H9 (cell line): ENCODE measurements around the gene SRD5A3. TPM values are rescaled to one million over a fixed set of nuclear protein-coding genes. Genes with fewer than 3 reads are reported as not detected.

ENCODE experiments used
- DNase-seq: peaks from one replicate; pipeline ENCODE4 v3.0.0-alpha.2; 2017
- H2AFZ ChIP-seq: one replicate; pipeline ENCODE4 v1.6.1; 2013; ENCODE audit warnings: mild to moderate bottlenecking, low read length, control low read depth, moderate library complexity
- H2AK5ac ChIP-seq: 2 replicates; pipeline ENCODE4 v1.6.1; 2013; ENCODE audit warnings: low read length, control low read depth, mixed read lengths; ENCODE audit not compliant: insufficient read length
- H2BK120ac ChIP-seq: one replicate; pipeline ENCODE4 v1.6.1; 2013; ENCODE audit warnings: low read depth, mild to moderate bottlenecking, low read length, control low read depth, inconsistent platforms; ENCODE audit not compliant: poor library complexity, severe bottlenecking
- H2BK12ac ChIP-seq: 2 replicates; pipeline ENCODE4 v1.6.1; 2013; ENCODE audit warnings: low read length, control low read depth, mixed read lengths, low read depth; ENCODE audit not compliant: insufficient read length
- H2BK15ac ChIP-seq: 2 replicates; pipeline ENCODE4 v1.6.1; 2013; ENCODE audit warnings: low read depth, low read length, control low read depth
- H2BK20ac ChIP-seq: one replicate; pipeline ENCODE4 v1.6.1; 2013; ENCODE audit warnings: low read depth, mild to moderate bottlenecking, low read length, control low read depth, inconsistent platforms; ENCODE audit not compliant: poor library complexity, severe bottlenecking
- H2BK5ac ChIP-seq: 2 replicates; pipeline ENCODE4 v1.6.1; 2013; ENCODE audit warnings: low read length, control low read depth, mixed read lengths; ENCODE audit not compliant: insufficient read length
- H3K14ac ChIP-seq: 2 replicates; pipeline ENCODE4 v1.6.1; 2013; ENCODE audit warnings: low read length, control low read depth; ENCODE audit not compliant: insufficient read depth
- H3K18ac ChIP-seq: 2 replicates; pipeline ENCODE4 v1.6.1; 2013; ENCODE audit warnings: low read depth, mild to moderate bottlenecking, mixed read lengths, low read length, control low read depth; ENCODE audit not compliant: insufficient read length
- H3K23ac ChIP-seq: 2 replicates; pipeline ENCODE4 v1.6.1; 2013; ENCODE audit warnings: low read length, control low read depth, mixed read lengths, low read depth; ENCODE audit not compliant: insufficient read length
- H3K23me2 ChIP-seq: 2 replicates; pipeline ENCODE4 v1.6.1; 2013; ENCODE audit warnings: low read depth, mild to moderate bottlenecking, mixed read lengths, low read length, control low read depth; ENCODE audit not compliant: insufficient read length, poor library complexity, severe bottlenecking
- H3K27ac ChIP-seq: 2 replicates; pipeline ENCODE4 v1.5.1; 2013; ENCODE audit warnings: low read length, control low read depth, mixed read lengths, low read depth; ENCODE audit not compliant: insufficient read length
- H3K27me3 ChIP-seq: 2 replicates; pipeline ENCODE4 v1.6.1; 2013; ENCODE audit warnings: low read length, control low read depth, inconsistent platforms; ENCODE audit not compliant: insufficient read depth
- H3K4ac ChIP-seq: 2 replicates; pipeline ENCODE4 v1.6.1; 2013; ENCODE audit warnings: low read depth, mild to moderate bottlenecking, control low read depth, inconsistent platforms, low read length, moderate library complexity
- H3K4me1 ChIP-seq: 2 replicates; pipeline ENCODE4 v1.6.1; 2013; ENCODE audit warnings: low read length, control low read depth, inconsistent platforms; ENCODE audit not compliant: insufficient read depth
- H3K4me2 ChIP-seq: 2 replicates; pipeline ENCODE4 v1.6.1; 2013; ENCODE audit warnings: low read length, control low read depth, mixed read lengths; ENCODE audit not compliant: insufficient read length, insufficient read depth
- H3K56ac ChIP-seq: 2 replicates; pipeline ENCODE4 v1.6.1; 2013; ENCODE audit warnings: low read depth, mild to moderate bottlenecking, mixed read lengths, low read length, control low read depth; ENCODE audit not compliant: insufficient read length
- H3K79me1 ChIP-seq: 2 replicates; pipeline ENCODE4 v1.6.1; 2013; ENCODE audit warnings: low read depth, mild to moderate bottlenecking, moderate library complexity, low read length, control low read depth, inconsistent platforms; ENCODE audit not compliant: insufficient read depth, poor library complexity, severe bottlenecking
- H3K79me2 ChIP-seq: 2 replicates; pipeline ENCODE4 v1.6.1; 2013; ENCODE audit warnings: low read length, control low read depth, inconsistent platforms; ENCODE audit not compliant: insufficient read depth
- H3K9ac ChIP-seq: 2 replicates; pipeline ENCODE4 v1.6.1; 2013; ENCODE audit warnings: low read length, control low read depth, mixed read lengths; ENCODE audit not compliant: insufficient read length; ENCODE audit errors: extremely low read depth
- H3K9me3 ChIP-seq: one replicate; pipeline ENCODE4 v1.6.1; 2013; ENCODE audit warnings: low read depth, low read length, inconsistent platforms; ENCODE audit not compliant: control insufficient read depth
- H3T11ph ChIP-seq: one replicate; pipeline ENCODE4 v1.6.1; 2013; ENCODE audit warnings: mild to moderate bottlenecking, low read length, control low read depth, inconsistent platforms
- H4K20me1 ChIP-seq: one replicate; pipeline ENCODE4 v1.6.1; 2013; ENCODE audit not compliant: control insufficient read depth, insufficient read length, insufficient read depth
- H4K5ac ChIP-seq: 2 replicates; pipeline ENCODE4 v1.6.1; 2013; ENCODE audit warnings: low read depth, mild to moderate bottlenecking, mixed read lengths, low read length, control low read depth; ENCODE audit not compliant: insufficient read length
- H4K8ac ChIP-seq: replicated peaks from 2 replicates; pipeline ENCODE4 v1.6.1; 2013; ENCODE audit warnings: low read length, control low read depth, mixed read lengths, low read depth; ENCODE audit not compliant: insufficient read length
- H4K91ac ChIP-seq: 2 replicates; pipeline ENCODE4 v1.6.1; 2013; ENCODE audit warnings: low read depth, mild to moderate bottlenecking, moderate library complexity, mixed read lengths, low read length, control low read depth; ENCODE audit not compliant: insufficient read length
- H3K27ac Mint-ChIP-seq, 3 experiments: 2 replicates in 2 of 3; 3 replicates in 1 of 3; pipeline ENCODE4 v1.8.0; 2020 to 2021; ENCODE audit warnings: mixed read lengths in 3 of 3, mild to moderate bottlenecking in 1 of 3, moderate library complexity in 1 of 3
- H3K27me3 Mint-ChIP-seq: 2 replicates; pipeline ENCODE4 v1.8.0; 2021; ENCODE audit warnings: low read depth, mild to moderate bottlenecking, moderate library complexity, mixed read lengths
- H3K36me3 Mint-ChIP-seq, 3 experiments: 2 replicates in 2 of 3; 3 replicates in 1 of 3; pipeline ENCODE4 v1.8.0; 2020 to 2021; ENCODE audit warnings: low read depth in 3 of 3, mixed read lengths in 3 of 3; ENCODE audit not compliant: insufficient read depth in 1 of 3
- H3K4me1 Mint-ChIP-seq, 2 experiments: 2 replicates each; pipeline ENCODE4 v1.8.0; 2020; ENCODE audit warnings: mixed read lengths in 2 of 2
- H3K4me3 Mint-ChIP-seq, 2 experiments: 2 replicates in 1 of 2; 3 replicates in 1 of 2; pipeline ENCODE4 v1.8.0; 2020 to 2021; ENCODE audit warnings: mild to moderate bottlenecking in 2 of 2, mixed read lengths in 2 of 2, moderate library complexity in 1 of 2
- H3K9me3 Mint-ChIP-seq, 2 experiments: 2 replicates in 1 of 2; 3 replicates in 1 of 2; pipeline ENCODE4 v1.8.0; 2020; ENCODE audit warnings: mild to moderate bottlenecking in 2 of 2, mixed read lengths in 2 of 2, moderate library complexity in 1 of 2
- CTCF ChIP-seq: fragments of 200-600 bp; sonication (generic); conservative IDR thresholded peaks from 3 replicates; pipeline ENCODE4 v1.8.0; 2021; ENCODE audit warnings: antibody characterized with exemption, mild to moderate bottlenecking
- WGBS: extraction: QIAGEN DNeasy Blood & Tissue Kit; methylation state at CpG from one replicate; pipeline ENCODE4 v1.1.7; 2013; ENCODE audit warnings: missing lambda C conversion rate, low lambda C conversion rate, mixed read lengths; ENCODE audit not compliant: insufficient read length; ENCODE audit errors: extremely low coverage; 5-methylcytosine and 5-hydroxymethylcytosine counted together
- total RNA-seq: library from RNA; stranded (reverse); gene quantifications from 2 replicates; pipeline ENCODE4 v1.2.1, GENCODE V29; 2021

Gene SRD5A3
- total RNA-seq, 1 experiment from 2014 or later = 35.0 TPM

GRCh38 chr4:55346851-55347255 lies 811 bp downstream of the SRD5A3 start:
- no peak for DNase-seq
- peak overlapping the region in 2 of 3 experiments; percentile 55 to 94; a peak in 3 of 7 replicates for H3K27ac Mint-ChIP-seq
- Histone ChIP-seq H3K14ac (peak overlapping the region; percentile 36; the same call in 1 of the 2 replicates), H3K18ac (peak overlapping the region; percentile 22), H4K91ac (no peak overlapping the region), H2AK5ac (no peak overlapping the region), H3K4me1 (no peaks in the 10 kb centered on the region), H3K9ac (peak overlapping the region; percentile 35), H3K27ac (no peak overlapping the region), H3K79me1 (no peaks in the 10 kb centered on the region), H3K4me2 (peak overlapping the region; percentile 37), H3K4ac (no peak overlapping the region), H4K5ac (no peak overlapping the region), H2BK120ac (no peak overlapping the region), H3K9me3 (no peaks in the 10 kb centered on the region), H3K79me2 (no peaks in the 10 kb centered on the region), H3K23ac (no peak overlapping the region), H4K20me1 (no peaks in the 10 kb centered on the region), H3K56ac (no peak overlapping the region), H3K23me2 (peaks cover 6% of the 10 kb centered on the region), H3T11ph (no peak overlapping the region), H2BK20ac (no peak overlapping the region), H2BK15ac (no peak overlapping the region), H2AFZ (no peak overlapping the region), H2BK12ac (no peak overlapping the region), H3K27me3 (no peaks in the 10 kb centered on the region), H4K8ac (no peak overlapping the region), H2BK5ac (no peak overlapping the region)
- H3K9me3 Mint-ChIP-seq = no peaks in the 10 kb centered on the region; a peak in 3 of 5 replicates
- no peak for TF ChIP-seq CTCF
- peaks cover 20 to 23% of the 10 kb centered on the region in 2 experiments for H3K4me1 Mint-ChIP-seq
- H3K4me3 Mint-ChIP-seq = peak overlapping the region; percentile 80 to 89
- WGBS = no CpG with 5 or more reads among the region's 16 CpGs
- H3K27me3 Mint-ChIP-seq = no peaks in the 10 kb centered on the region; the same call in 1 of the 2 replicates
- H3K36me3 Mint-ChIP-seq = peaks cover under 1 to 5% (median 4%) of the 10 kb centered on the region in 3 experiments; a peak in 5 of 7 replicates
